ENCODE results near the gene GLS. TPM values are rescaled to one million over a fixed set of nuclear protein-coding genes. Genes with fewer than 3 reads are reported as not detected.

GLS gene
- total and polyA plus RNA-seq, 9 of the 15 experiments (the other 6 are each of a cell fraction or from before 2014, with no cell fraction given): 13.7 to 77.5 (median 48.2) TPM

- TF ChIP-seq DACH1 (IDR thresholded peaks at IDR 0.05; ENCODE audit: partially characterized antibody): no peak
- no peak for TF ChIP-seq RBFOX2 (IDR thresholded peaks at IDR 0.05; ENCODE audit: low read depth, low read length)
- no peak for TF ChIP-seq HBP1 (CRISPR knock-in tag; IDR thresholded peaks at IDR 0.05)
Measured at GRCh38 chr2:190837952-190838361, 42.7 kb upstream of the GLS start (continued).

- no peaks in the 10 kb centered on the region for H4K20me1 ChIP-seq (replicated peaks; ENCODE audit: control insufficient read depth, insufficient read depth, low read length)
- intact Hi-C loops (cut with micrococcal nuclease): no loop called here
- H3K36me3 ChIP-seq (ENCODE audit: control insufficient read depth, insufficient read depth, low read length): no peaks in the 10 kb centered on the region
- H3K4me1 ChIP-seq (replicated peaks in 1 of 2; ENCODE audit: control insufficient read depth in 2 of 2, insufficient read depth in 2 of 2, low read length in 2 of 2): no peaks in the 10 kb centered on the region
- H3K4me3 ChIP-seq: no peak overlapping the region
- no peaks in the 10 kb centered on the region for H3K9me1 ChIP-seq (ENCODE audit: control insufficient read depth, insufficient read depth, low read length)
- H3K27me3 ChIP-seq (ENCODE audit: control insufficient read depth in 2 of 2, insufficient read depth in 2 of 2, low read length in 2 of 2): no peaks in the 10 kb centered on the region; a peak in 1 of 5 replicates
- ChIA-PET POLR2A (interaction anchor here (0.7 to 1.2 kb wide), 3 partner anchors 12 to 42 kb away, joined by 3 read pairs; no protein-coding TSS in a partner anchor), CTCF (ENCODE audit: low intra/inter-chr PET ratio) (no interaction called here)
- 3% methylated on average over 2 of the region's 2 CpGs for WGBS (ENCODE audit: insufficient coverage, low coverage, missing lambda C conversion rate)
- in situ Hi-C loops (cut with MboI): no loop called here
- 0 out of 2 replicates have a peak, but pooled peaks have one; percentile 22 for TF ChIP-seq FOSL1 (tag; conservative IDR thresholded peaks at IDR 0.05)
- no peak for TF ChIP-seq ZNF707 (CRISPR knock-in tag; conservative IDR thresholded peaks at IDR 0.05)
- no peak overlapping the region for H3K9ac ChIP-seq (ENCODE audit: insufficient read depth in 1 of 2, low read depth in 2 of 2, low read length in 2 of 2)
- H3K27ac ChIP-seq (ENCODE audit: extremely low read depth, low read depth, low read length): no peak overlapping the region
- DNase-seq (ENCODE audit: extremely low read depth in 1 of 4, low spot score in 3 of 4): no peak
- no peak overlapping the region for H2AFZ ChIP-seq (ENCODE audit: low read depth, low read length)
- H3K4me2 ChIP-seq (ENCODE audit: insufficient read depth, low read length): no peak overlapping the region
- no peaks in the 10 kb centered on the region for H3K79me2 ChIP-seq (ENCODE audit: control insufficient read depth, insufficient read depth, low read length)
- no peaks in the 10 kb centered on the region for H3K9me3 ChIP-seq (replicated peaks; ENCODE audit: control insufficient read depth, insufficient read depth, low read depth, low read length)
- ATAC-seq: no peak
- FAIRE-seq: no peak
- no TSS peak for BruUV-seq (replicated peaks)
Measured at GRCh38 chr2:190838492-190838910, 42.1 kb upstream of the GLS start.

Measured in K562 (cell line).